H54 (cell line): ENCODE measurements around the gene FGF9.

ENCODE experiments used
- DNase-seq: peaks from one replicate; pipeline ENCODE4 v3.0.0; 2011; ENCODE audit warnings: low spot score, mixed read lengths; ENCODE audit not compliant: insufficient read length
- FAIRE-seq: peaks from 3 replicates; lab custom pipeline; 2011; peaks lifted over from hg19 to GRCh38; lab: Jason Lieb, UNC
- POLR2A ChIP-seq: IDR thresholded peaks from 2 replicates; pipeline ENCODE4 v1.6.1; 2011; ENCODE audit warnings: low read depth, mild to moderate bottlenecking, low read length

Gene FGF9

GRCh38 chr13:21710163-21710562 is 39.3 kb downstream of the FGF9 start:
- DNase-seq, result no peak
- TF ChIP-seq POLR2A, result no peak
- no peak for FAIRE-seq

- TF ChIP-seq POLR2A, result no peak
- no peak for FAIRE-seq
- DNase-seq, result no peak
Measured at GRCh38 chr13:21717817-21718216, 46.9 kb downstream of the FGF9 start.

GRCh38 chr13:21719463-21719862 is 48.6 kb downstream of the FGF9 start:
- TF ChIP-seq POLR2A, result no peak
- DNase-seq, result no peak
- FAIRE-seq, result no peak

GRCh38 chr13:21723807-21724505 is 53.1 kb downstream of the FGF9 start:
- FAIRE-seq (no peak), DNase-seq (no peak)
- no peak for TF ChIP-seq POLR2A

DNA sequence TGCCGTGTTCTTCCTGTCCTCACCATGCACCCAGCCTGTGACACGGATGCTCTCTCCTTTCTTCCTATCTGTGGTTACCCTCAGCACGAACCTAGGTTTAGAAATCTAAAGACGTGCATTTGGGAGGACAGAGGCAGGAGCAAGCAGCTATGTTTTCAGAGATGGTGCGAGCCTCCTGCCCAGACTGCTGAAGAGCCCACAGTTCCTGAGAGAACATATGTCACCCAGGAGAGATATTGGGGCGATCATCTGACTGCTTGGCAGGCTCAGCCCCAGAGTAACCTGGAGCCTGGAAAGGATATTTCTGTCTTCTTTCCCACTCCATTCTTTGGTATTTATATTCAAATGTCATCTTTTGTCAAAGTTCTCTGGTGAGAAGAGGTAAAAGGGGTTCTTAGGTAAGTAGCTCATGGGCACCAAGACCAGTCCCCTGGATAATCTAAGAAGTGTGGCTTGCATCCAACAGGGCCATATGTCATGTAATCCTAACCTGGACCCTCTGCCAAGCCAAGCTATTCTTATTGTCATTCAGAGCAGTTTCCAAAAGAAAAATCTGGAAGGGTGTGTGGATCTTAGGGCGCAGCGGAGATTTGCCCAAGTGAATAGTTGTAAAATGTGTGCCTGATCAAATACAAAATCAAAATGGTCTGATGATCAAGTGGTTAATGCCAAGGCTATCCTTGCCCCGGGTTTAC is 59.5 kb downstream of the FGF9 start:
- no peak for TF ChIP-seq POLR2A
- DNase-seq (no peak), FAIRE-seq (no peak)

- FAIRE-seq, result no peak
- no peak for TF ChIP-seq POLR2A
- no peak for DNase-seq
Measured at GRCh38 chr13:21733475-21734263, 62.8 kb downstream of the FGF9 start.

DNA sequence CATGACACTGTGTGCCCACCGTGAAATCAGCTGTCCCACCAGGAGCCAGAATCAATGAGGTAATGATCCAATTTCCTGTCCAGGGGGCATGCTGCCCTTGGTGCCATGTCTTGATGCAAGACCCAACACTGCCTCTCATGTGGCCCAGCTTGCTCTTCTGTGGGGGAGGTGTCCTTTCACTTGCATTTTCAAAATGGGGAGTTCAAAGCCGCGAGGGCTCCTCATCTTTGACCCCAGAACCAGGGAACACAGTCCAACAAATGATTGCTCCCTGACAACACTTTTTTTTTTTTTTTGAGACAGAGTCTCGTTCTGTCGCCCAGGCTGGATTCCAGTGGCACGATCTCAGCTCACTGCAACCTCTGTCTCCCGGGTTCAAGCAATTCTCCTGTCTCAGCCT is 64.1 kb downstream of the FGF9 start:
- FAIRE-seq, result no peak
- no peak for DNase-seq
- TF ChIP-seq POLR2A, result no peak

- TF ChIP-seq POLR2A, result no peak
- DNase-seq (no peak), FAIRE-seq (no peak)
Measured at GRCh38 chr13:21735701-21736401, 65.0 kb downstream of the FGF9 start.

DNA sequence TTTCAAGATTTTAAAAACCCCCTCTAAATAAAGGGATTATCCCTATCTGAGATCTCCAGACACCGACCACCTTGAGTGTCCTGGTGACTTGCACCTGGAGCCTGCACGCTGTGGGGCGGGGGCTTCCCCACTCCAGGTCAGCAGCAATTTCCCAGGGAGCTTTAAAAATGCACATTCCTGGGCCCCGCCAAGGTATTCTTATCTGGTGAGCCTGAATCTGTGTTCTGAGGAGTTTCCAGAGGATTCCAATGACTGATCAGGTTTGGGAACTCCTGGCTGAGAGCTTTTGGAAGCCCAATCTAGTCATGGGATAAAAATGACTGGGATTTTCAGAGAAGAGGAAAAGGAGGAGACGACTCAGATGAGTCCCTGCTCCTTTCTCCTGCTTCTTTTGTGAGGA is 66.1 kb downstream of the FGF9 start:
- no peak for FAIRE-seq

DNA sequence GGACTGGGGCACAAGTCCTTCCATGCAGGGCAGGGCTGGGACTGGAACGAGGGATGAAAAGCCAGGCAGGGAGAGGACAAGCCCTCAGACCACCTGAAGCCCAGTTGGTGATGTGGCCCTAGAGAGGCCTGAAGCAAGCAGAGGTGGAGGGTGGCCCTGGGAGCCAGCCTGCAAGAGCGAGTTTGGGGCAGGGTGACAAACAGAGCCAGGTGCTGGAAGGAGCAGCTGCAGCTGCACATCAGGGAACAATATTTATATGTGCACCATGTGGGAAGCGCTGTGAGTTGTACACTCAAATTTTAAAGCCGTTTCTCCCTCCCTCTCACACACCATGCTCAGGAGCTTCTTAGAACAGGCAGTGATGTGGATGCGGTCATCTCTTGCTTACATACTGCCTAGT is 67.8 kb downstream of the FGF9 start:
- DNase-seq (no peak), FAIRE-seq (no peak)
- no peak for TF ChIP-seq POLR2A

More for the DNA sequence above, 66.1 kb downstream of the FGF9 start:
- TF ChIP-seq POLR2A, result no peak
- DNase-seq, result no peak

GRCh38 chr13:21739771-21740170 is 68.9 kb downstream of the FGF9 start:
- DNase-seq (no peak), FAIRE-seq (no peak)
- TF ChIP-seq POLR2A, result no peak

DNA sequence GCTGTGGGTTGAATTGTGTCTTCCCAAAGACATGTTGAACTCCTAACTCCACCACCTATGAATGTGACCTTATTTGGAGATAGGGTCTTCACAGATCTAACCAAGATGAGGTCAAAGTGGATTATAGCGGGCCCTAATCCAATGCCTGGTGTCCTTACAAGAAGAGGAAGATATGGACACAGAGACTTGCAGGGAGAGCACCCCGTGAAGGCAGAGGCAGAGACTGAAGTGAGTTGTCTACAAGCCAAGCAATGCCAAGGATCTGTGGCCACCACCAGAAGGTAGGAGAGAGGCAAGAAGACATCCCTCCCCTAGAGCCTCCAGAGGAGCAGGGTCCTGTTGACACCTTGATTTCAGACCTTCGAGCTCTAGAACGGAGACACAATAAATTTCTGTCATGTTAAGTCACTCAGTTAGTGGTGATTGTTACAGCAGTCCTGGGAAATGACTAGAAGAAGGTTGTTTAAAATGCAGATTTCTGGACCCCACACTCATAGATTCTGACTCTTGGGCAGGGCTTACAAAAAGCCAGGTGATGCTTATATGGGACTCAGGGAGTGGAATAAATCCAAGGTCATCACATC is 70.6 kb downstream of the FGF9 start:
- no peak for DNase-seq
- no peak for FAIRE-seq
- TF ChIP-seq POLR2A, result no peak

- FAIRE-seq (no peak), DNase-seq (no peak)
- no peak for TF ChIP-seq POLR2A
Measured at GRCh38 chr13:21742096-21742495, 71.2 kb downstream of the FGF9 start.
